Effector CD8-positive, alpha-beta T cell (primary cell): Measurements from ENCODE around the gene ENPP6.
"Not testable (repeated sequence)": the region's sequence is repeated elsewhere in the genome, so short reads cannot be mapped to it uniquely, and the experiment has no call there.

ENCODE experiments used
- DNase-seq: peaks from one replicate; lab custom pipeline; 2025; lab: John Stamatoyannopoulos, UW

Gene ENPP6

GRCh38 chr4:184235526-184235925 is 17.9 kb upstream of the ENPP6 start:
- no peak for DNase-seq

- no peak for DNase-seq
Observed at GRCh38 chr4:184234155-184234554, 16.5 kb upstream of the ENPP6 start.

GRCh38 chr4:184232975-184233374 is 15.3 kb upstream of the ENPP6 start:
- DNase-seq, result no peak

GRCh38 chr4:184232202-184232601 is 14.5 kb upstream of the ENPP6 start:
- no peak for DNase-seq

GRCh38 chr4:184231573-184231972 is 13.9 kb upstream of the ENPP6 start:
- no peak for DNase-seq

- no peak for DNase-seq
Observed at GRCh38 chr4:184228056-184228705, 10.5 kb upstream of the ENPP6 start.

GRCh38 chr4:184216515-184216914 is 1.2 kb downstream of the ENPP6 start:
- DNase-seq, result no peak

GRCh38 chr4:184215709-184216328 is 1.9 kb downstream of the ENPP6 start:
- no peak for DNase-seq

- DNase-seq, result no peak
Observed at GRCh38 chr4:184214931-184215330, 2.7 kb downstream of the ENPP6 start.

GRCh38 chr4:184207734-184208607 is 9.7 kb downstream of the ENPP6 start:
- not testable (repeated sequence) for DNase-seq

- DNase-seq, result no peak
Observed at GRCh38 chr4:184205243-184205642, 12.4 kb downstream of the ENPP6 start.

- DNase-seq, result no peak
Observed at GRCh38 chr4:184203300-184203699, 14.4 kb downstream of the ENPP6 start.

GRCh38 chr4:184201179-184201578 is 16.5 kb downstream of the ENPP6 start:
- no peak for DNase-seq

GRCh38 chr4:184200296-184200695 is 17.4 kb downstream of the ENPP6 start:
- no peak for DNase-seq

- DNase-seq, result no peak
Observed at GRCh38 chr4:184199780-184200179, 17.9 kb downstream of the ENPP6 start.

GRCh38 chr4:184198190-184198589 is 19.5 kb downstream of the ENPP6 start:
- no peak for DNase-seq

- DNase-seq, result no peak
Observed at GRCh38 chr4:184197536-184198082, 20.1 kb downstream of the ENPP6 start.

GRCh38 chr4:184196730-184197385 is 20.8 kb downstream of the ENPP6 start:
- no peak for DNase-seq

- no peak for DNase-seq
Observed at GRCh38 chr4:184193556-184194525, 23.8 kb downstream of the ENPP6 start.

GRCh38 chr4:184192933-184193332 is 24.7 kb downstream of the ENPP6 start:
- no peak for DNase-seq

GRCh38 chr4:184191267-184191666 is 26.4 kb downstream of the ENPP6 start:
- DNase-seq, result no peak
